Measurements from ENCODE around the gene KIF23. TPM values are rescaled to one million over a fixed set of nuclear protein-coding genes. Genes with fewer than 3 reads are reported as not detected.

KIF23 gene
- total RNA-seq, 4 donors from 2014 or later, result 2.6 to 39.3 (median 4.3) TPM

DNA sequence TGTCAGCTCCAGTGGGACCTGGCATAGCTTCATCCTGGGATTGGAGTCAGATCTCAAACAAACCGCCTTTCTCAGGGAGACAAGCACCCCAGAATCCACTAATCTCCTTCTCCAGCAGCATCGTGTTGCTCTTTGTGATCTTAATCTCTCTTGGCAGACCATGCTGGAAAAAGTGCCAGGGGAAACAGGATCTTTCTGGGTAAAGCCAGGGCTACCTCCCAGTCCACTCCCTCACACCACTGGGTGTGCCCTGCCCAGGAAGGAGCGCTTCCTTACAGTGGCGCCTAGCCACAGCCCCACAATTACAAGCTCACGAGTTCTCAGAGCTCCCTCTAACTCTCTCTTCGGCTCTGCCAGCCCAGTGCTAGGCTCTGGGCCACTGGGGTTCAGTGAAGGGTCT lies 70.7 kb downstream of the KIF23 start:
- intact Hi-C loops (cut with DNase I; ENCODE audit: low total_unique reads), result loop anchor here (5.0 kb wide), 1 partner anchor 992 kb away; no protein-coding TSS in a partner anchor
- no peak for DNase-seq

GRCh38 chr15:69486481-69487110 lies 72.4 kb downstream of the KIF23 start:
- intact Hi-C loops (cut with DNase I; ENCODE audit: low total_unique reads), result no loop called here
- Histone ChIP-seq H3K27ac (no peak overlapping the region), H3K9me3 (no peaks in the 10 kb centered on the region), H3K36me3 (no peaks in the 10 kb centered on the region), H3K4me1 (peaks cover 5 to 8% of the 10 kb centered on the region in 2 donors), H3K4me3 (no peak overlapping the region), H3K27me3 (no peaks in the 10 kb centered on the region)
- DNase-seq, result no peak
- TF ChIP-seq POLR2A (IDR thresholded peaks at IDR 0.05) (no peak), CTCF (IDR thresholded peaks at IDR 0.05) (no peak)

More for the DNA sequence above, 70.7 kb downstream of the KIF23 start:
- H3K27me3 ChIP-seq, result no peaks in the 10 kb centered on the region
- no peak overlapping the region for H3K4me3 ChIP-seq
- H3K27ac ChIP-seq, result no peak overlapping the region
- peaks cover 3 to 7% of the 10 kb centered on the region in 2 donors for H3K4me1 ChIP-seq
- no peak for TF ChIP-seq POLR2A (IDR thresholded peaks at IDR 0.05)
- TF ChIP-seq CTCF (IDR thresholded peaks at IDR 0.05), result no peak
- H3K36me3 ChIP-seq, result no peaks in the 10 kb centered on the region
- H3K9me3 ChIP-seq, result no peaks in the 10 kb centered on the region

DNA sequence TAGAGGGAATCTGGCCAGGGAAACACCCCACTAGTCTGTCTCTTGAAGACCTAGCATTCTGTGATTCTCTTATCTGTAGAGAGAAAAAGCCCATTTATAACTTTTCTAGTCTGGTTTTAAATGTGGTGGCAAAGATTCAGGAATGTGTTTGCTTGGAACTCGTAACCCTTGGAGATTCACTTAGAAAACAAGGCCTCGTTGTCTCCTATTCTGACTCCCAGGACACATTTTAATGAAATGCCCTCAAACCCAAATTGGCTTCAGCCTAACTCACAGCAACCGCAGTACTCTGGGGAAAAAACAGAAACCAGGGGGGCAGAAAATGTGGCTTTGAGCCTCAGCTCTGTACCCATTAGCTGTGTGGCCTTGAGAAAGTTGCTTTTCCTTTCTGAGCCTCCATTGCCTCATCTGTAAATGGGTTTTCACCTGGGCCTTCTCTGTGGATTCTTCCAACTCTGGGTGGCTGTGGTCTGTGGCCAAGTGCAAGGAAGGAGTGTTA lies 75.0 kb downstream of the KIF23 start:
- Histone ChIP-seq H3K27ac (peak overlapping the region; percentile 53 to 81), H3K27me3 (no peaks in the 10 kb centered on the region), H3K9me3 (no peaks in the 10 kb centered on the region), H3K4me3 (no peak overlapping the region), H3K4me1 (peaks cover 5 to 8% of the 10 kb centered on the region in 2 donors), H3K36me3 (no peaks in the 10 kb centered on the region)
- no peak for DNase-seq
- no peak for TF ChIP-seq POLR2A (IDR thresholded peaks at IDR 0.05)
- no peak for TF ChIP-seq CTCF (IDR thresholded peaks at IDR 0.05)
- intact Hi-C loops (cut with DNase I; ENCODE audit: low total_unique reads), result no loop called here

- no peaks in the 10 kb centered on the region for H3K27me3 ChIP-seq
- peak overlapping the region; percentile 53 to 81 for H3K27ac ChIP-seq
- intact Hi-C loops (cut with DNase I; ENCODE audit: low total_unique reads), result no loop called here
- no peaks in the 10 kb centered on the region for H3K9me3 ChIP-seq
- no peak for DNase-seq
- no peak for TF ChIP-seq CTCF (IDR thresholded peaks at IDR 0.05)
- no peak for TF ChIP-seq POLR2A (IDR thresholded peaks at IDR 0.05)
- peaks cover 5 to 8% of the 10 kb centered on the region in 2 donors for H3K4me1 ChIP-seq
- H3K36me3 ChIP-seq, result no peaks in the 10 kb centered on the region
- no peak overlapping the region for H3K4me3 ChIP-seq
Observed at GRCh38 chr15:69490356-69491037, 76.3 kb downstream of the KIF23 start.

DNA sequence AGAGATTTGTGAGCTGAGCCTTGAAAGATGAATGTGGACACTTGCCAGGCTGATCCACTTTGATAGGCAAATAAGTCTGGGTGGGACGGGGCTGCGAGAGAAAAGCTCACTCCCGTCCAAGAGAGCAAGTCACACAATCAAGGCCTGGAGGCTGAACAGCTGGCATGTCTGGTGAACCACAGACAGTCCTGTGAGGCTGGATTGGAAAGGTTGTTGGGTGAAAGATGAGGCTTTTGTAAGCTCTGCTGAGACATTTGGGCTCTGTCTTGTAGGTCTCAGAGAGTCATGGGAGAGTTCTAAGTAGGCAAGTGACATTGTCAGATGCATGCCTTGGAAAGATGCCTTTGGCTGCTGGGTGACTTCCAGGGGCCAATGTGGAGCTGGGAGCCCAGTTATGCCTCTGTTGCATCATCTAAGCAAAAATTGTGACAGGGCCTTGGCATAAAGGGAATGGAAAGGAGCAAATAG lies 76.9 kb downstream of the KIF23 start:
- H3K9me3 ChIP-seq, result no peaks in the 10 kb centered on the region
- DNase-seq, result peak in 1 of 2 donors; percentile 26
- TF ChIP-seq CTCF (IDR thresholded peaks at IDR 0.05) (no peak), POLR2A (IDR thresholded peaks at IDR 0.05) (no peak)
- peak overlapping the region; percentile 53 to 81 for H3K27ac ChIP-seq
- no peaks in the 10 kb centered on the region for H3K27me3 ChIP-seq
- intact Hi-C loops (cut with DNase I; ENCODE audit: low total_unique reads), result no loop called here
- peaks cover 5 to 8% of the 10 kb centered on the region in 2 donors for H3K4me1 ChIP-seq
- no peak overlapping the region for H3K4me3 ChIP-seq
- H3K36me3 ChIP-seq, result no peaks in the 10 kb centered on the region

Measured in uterus (tissue), 4 donors.